Measurements from ENCODE around the gene DOCK2. TPM values are rescaled to one million over a fixed set of nuclear protein-coding genes. Genes with fewer than 3 reads are reported as not detected.

Gene DOCK2
- total and polyA plus RNA-seq, 2 of the 8 experiments (the other 6 are each of a cell fraction or from before 2014, with no cell fraction given), result 3.9 to 5.7 TPM

GRCh38 chr5:169945831-169946261 is 308.8 kb downstream of the DOCK2 start (continued):
- TF ChIP-seq BRCA1 (IDR thresholded peaks at IDR 0.05; ENCODE audit: low read depth, low read length), result no peak
